ENCODE measurements around the gene CCDC110. TPM values are rescaled to one million over a fixed set of nuclear protein-coding genes. Genes with fewer than 3 reads are reported as not detected.

CCDC110 gene
- total RNA-seq (1 to 10 TPM in 2 of 4 donors, under 1 TPM in 2; 0.54 to 7.0 (median 3.2) TPM), polyA plus RNA-seq (1 to 10 TPM in 1 of 3 donors, under 1 TPM in 2; 0.07 to 5.9 (median 0.65) TPM)
- long read RNA-seq, donor 1, partial matches to known transcripts: 0 of 3 reads
- long read RNA-seq, donor 1, other reads (novel, unspliced or antisense): 2 of 3 reads
- long read RNA-seq, donor 2, partial matches to known transcripts: 0 of 1 reads
- long read RNA-seq, donor 2, other reads (novel, unspliced or antisense): 1 of 1 reads

GRCh38 chr4:185471235-185472102 lies at the start of gene CCDC110:
Gene CCDC110 (minus strand): TSS chr4:185471733. CDS start chr4:185471683, 50 bp downstream.
- peak; percentile 74 for TF ChIP-seq CTCF (IDR thresholded peaks at IDR 0.05)
- Histone ChIP-seq H3K27me3 (ENCODE audit: insufficient read depth in 3 of 3, low read length in 2 of 3) (no peaks in the 10 kb centered on the region), H3K9me3 (no peaks in the 10 kb centered on the region), H3K27ac (peak within 1 kb of the TSS; percentile 83), H3K4me3 (peak within 1 kb of the TSS; percentile 77), H3K36me3 (ENCODE audit: insufficient read depth in 1 of 2, low read depth in 1 of 2) (no peaks in the 10 kb centered on the region), H3K4me1 (no peaks in the 10 kb centered on the region)
- WGBS, 3 donors: 1 to 3% (median 2%) methylated on average over 25 to 92 of the region's 93 CpGs
- peak; percentile 93 to 98 (median 96) for ATAC-seq
- peak; percentile 93 to 97 for DNase-seq
- intact Hi-C loops (cut with DNase I): loop anchor here (2.0 to 5.0 kb wide), 3 partner anchors 121 to 566 kb away; no protein-coding TSS in a partner anchor

- intact Hi-C loops (cut with DNase I): no loop called here
- H3K4me1 ChIP-seq: peaks cover 57% of the 10 kb centered on the region
- H3K36me3 ChIP-seq (ENCODE audit: insufficient read depth in 1 of 2, low read depth in 1 of 2): peaks cover 0 to 74% of the 10 kb centered on the region in 2 donors
- no peak for ATAC-seq
- no peaks in the 10 kb centered on the region for H3K27me3 ChIP-seq (ENCODE audit: insufficient read depth in 3 of 3, low read length in 2 of 3)
- H3K4me3 ChIP-seq: no peak overlapping the region
- H3K27ac ChIP-seq: peak overlapping the region; percentile 80
- no peak for TF ChIP-seq CTCF (IDR thresholded peaks at IDR 0.05)
- WGBS, 3 donors: 41 to 71% (median 41%) methylated on average over 4 of the region's 4 CpGs
- no peak for DNase-seq
- no peaks in the 10 kb centered on the region for H3K9me3 ChIP-seq
Observed at GRCh38 chr4:185520119-185520518, 48.6 kb upstream of the CCDC110 start.

GRCh38 chr4:185518494-185518893 lies 47.0 kb upstream of the CCDC110 start:
- ATAC-seq: no peak
- no peak for TF ChIP-seq CTCF (IDR thresholded peaks at IDR 0.05)
- H3K4me1 ChIP-seq: peaks cover 58% of the 10 kb centered on the region
- DNase-seq: no peak
- peak overlapping the region; percentile 80 for H3K27ac ChIP-seq
- WGBS, 3 donors: 27 to 66% (median 30%) methylated on average over 1 of the region's 1 CpG
- H3K36me3 ChIP-seq (ENCODE audit: insufficient read depth in 1 of 2, low read depth in 1 of 2): peaks cover 0 to 76% of the 10 kb centered on the region in 2 donors
- no peak overlapping the region for H3K4me3 ChIP-seq
- H3K9me3 ChIP-seq: no peaks in the 10 kb centered on the region
- H3K27me3 ChIP-seq (ENCODE audit: insufficient read depth in 3 of 3, low read length in 2 of 3): no peaks in the 10 kb centered on the region
- intact Hi-C loops (cut with DNase I): no loop called here

GRCh38 chr4:185518069-185518468 lies 46.5 kb upstream of the CCDC110 start:
- TF ChIP-seq CTCF (IDR thresholded peaks at IDR 0.05): no peak
- no peak overlapping the region for H3K4me3 ChIP-seq
- no peak for DNase-seq
- peak in 2 of 4 donors; percentile 28 to 31 for ATAC-seq
- peak overlapping the region; percentile 80 for H3K27ac ChIP-seq
- H3K9me3 ChIP-seq: no peaks in the 10 kb centered on the region
- H3K27me3 ChIP-seq (ENCODE audit: insufficient read depth in 3 of 3, low read length in 2 of 3): no peaks in the 10 kb centered on the region
- peaks cover 59% of the 10 kb centered on the region for H3K4me1 ChIP-seq
- peaks cover 0 to 76% of the 10 kb centered on the region in 2 donors for H3K36me3 ChIP-seq (ENCODE audit: insufficient read depth in 1 of 2, low read depth in 1 of 2)
- intact Hi-C loops (cut with DNase I): no loop called here

Measured in psoas muscle (tissue), 8 donors.